K562 (cell line): ENCODE results near the gene ACTR3C. TPM values are rescaled to one million over a fixed set of nuclear protein-coding genes. Genes with fewer than 3 reads are reported as not detected.

Experiments used
- ARNT ChIP-seq, 2 experiments: fragments of 450-650 bp; IDR thresholded peaks; 2 replicates each; pipeline ENCODE4 v1.6.1; 2016; ENCODE audit warnings: mild to moderate bottlenecking in 1 of 2
- BCOR ChIP-seq: fragments of 450-650 bp; IDR thresholded peaks from 2 replicates; pipeline ENCODE4 v1.6.1; 2016
- CHD4 ChIP-seq: fragments of 200-600 bp; sonication (generic); IDR thresholded peaks from 3 replicates; pipeline ENCODE4 v1.6.1; 2012; ENCODE audit warnings: low read depth, mild to moderate bottlenecking, mixed read lengths, low read length, inconsistent platforms; ENCODE audit not compliant: insufficient read depth, insufficient replicate concordance, poor library complexity, severe bottlenecking
- CSDE1 ChIP-seq, 2 experiments: fragments of 450-650 bp; IDR thresholded peaks; 2 replicates each; pipeline ENCODE4 v1.6.1; 2016; ENCODE audit warnings: mild to moderate bottlenecking in 1 of 2
- CTBP1 ChIP-seq: fragments of 450-650 bp; IDR thresholded peaks from 2 replicates; pipeline ENCODE4 v1.6.1; 2016; ENCODE audit warnings: borderline replicate concordance
- ELF2 ChIP-seq: fragments of 250-450 bp; sonication (Bioruptor Pico); IDR thresholded peaks from 2 replicates; pipeline ENCODE4 v1.5.0; 2021; ENCODE audit warnings: mild to moderate bottlenecking
- ETV1 ChIP-seq: fragments of 450-650 bp; conservative IDR thresholded peaks from 2 replicates; pipeline ENCODE4 v1.6.1; 2016; ENCODE audit warnings: missing genetic modification characterization, control low read depth, low read depth, missing compliant biosample characterization
- FOXM1 ChIP-seq, 2 experiments: fragments of 450-650 bp in 1 of 2; sonication (generic) in 1 of 2; formaldehyde crosslinking in 1 of 2; IDR thresholded peaks; 2 replicates each; pipeline versions ENCODE4 v1.6.1 to v1.9.0; 2017 to 2022; ENCODE audit warnings: low read depth in 2 of 2, mild to moderate bottlenecking in 2 of 2, missing genetic modification reagents in 1 of 2, moderate library complexity in 1 of 2
- HES1 ChIP-seq: fragments of 450-650 bp; IDR thresholded peaks from 2 replicates; pipeline ENCODE4 v1.6.1; 2016; ENCODE audit warnings: low read depth, mild to moderate bottlenecking, moderate library complexity
- RBM25 ChIP-seq: fragments of 200-400 bp; formaldehyde crosslinking; IDR thresholded peaks from 2 replicates; pipeline ENCODE4 v1.6.1; 2018; ENCODE audit warnings: low read length, low read depth, moderate library complexity; ENCODE audit not compliant: severe bottlenecking
- RBM34 ChIP-seq: fragments of 200-400 bp; formaldehyde crosslinking; IDR thresholded peaks from 2 replicates; pipeline ENCODE4 v1.6.1; 2018; ENCODE audit warnings: low read length, borderline replicate concordance; ENCODE audit not compliant: insufficient read depth
- SIN3A ChIP-seq, 2 experiments: fragments of 150-350 bp in 1 of 2; IDR thresholded peaks; 2 replicates each; pipeline ENCODE4 v1.6.1; 2011 to 2016; ENCODE audit warnings: borderline replicate concordance in 2 of 2, low read depth in 2 of 2, low read length in 2 of 2, mild to moderate bottlenecking in 2 of 2, moderate library complexity in 2 of 2; ENCODE audit not compliant: control insufficient read depth in 1 of 2
- SMAD4 ChIP-seq: fragments of 250-450 bp; sonication (Bioruptor Pico); conservative IDR thresholded peaks from 2 replicates; pipeline ENCODE4 v1.8.0; 2021; ENCODE audit warnings: inconsistent platforms, mild to moderate bottlenecking, moderate library complexity
- SRF ChIP-seq, 2 experiments: fragments of 250-450, 450-650 bp in 1 of 2; sonication (Bioruptor Pico) in 1 of 2; sonication (generic) in 1 of 2; formaldehyde crosslinking; IDR thresholded peaks; 2 replicates each; pipeline versions ENCODE4 v1.5.0 to v1.5.1; 2020 to 2022; ENCODE audit warnings: mild to moderate bottlenecking in 1 of 2, missing genetic modification reagents in 1 of 2
- TGIF2 ChIP-seq: sonication (generic); formaldehyde crosslinking; IDR thresholded peaks from 2 replicates; pipeline ENCODE4 v1.8.1; 2022; ENCODE audit warnings: mild to moderate bottlenecking, missing genetic modification reagents, moderate library complexity
- TSHZ1 ChIP-seq: fragments of 250-450 bp; sonication (Bioruptor Pico); IDR thresholded peaks from 2 replicates; pipeline ENCODE4 v1.4.0; 2020; ENCODE audit warnings: mild to moderate bottlenecking, moderate library complexity
- YBX1 ChIP-seq: fragments of 450-650 bp; IDR thresholded peaks from 2 replicates; pipeline ENCODE4 v1.7.1; 2016; ENCODE audit warnings: mild to moderate bottlenecking
- ZNF143 ChIP-seq: sonication (generic); formaldehyde crosslinking; IDR thresholded peaks from 2 replicates; pipeline ENCODE4 v1.9.0; 2022; ENCODE audit warnings: mild to moderate bottlenecking, missing genetic modification reagents
- ZNF224 ChIP-seq: sonication (generic); formaldehyde crosslinking; IDR thresholded peaks from 2 replicates; pipeline ENCODE4 v1.8.0; 2022; ENCODE audit warnings: mild to moderate bottlenecking, missing genetic modification reagents
- ZNF311 ChIP-seq: fragments of 250-450 bp; sonication (Bioruptor Pico); IDR thresholded peaks from 2 replicates; pipeline ENCODE4 v1.4.0; 2020; ENCODE audit warnings: mild to moderate bottlenecking, moderate library complexity
- ZNF395 ChIP-seq: fragments of 200-800 bp; sonication (Bioruptor generic); IDR thresholded peaks from 2 replicates; pipeline ENCODE4 v1.6.1; 2017; ENCODE audit warnings: missing genetic modification characterization, missing compliant biosample characterization
- ZNF584 ChIP-seq: fragments of 200-800 bp; sonication (Bioruptor generic); IDR thresholded peaks from 2 replicates; pipeline ENCODE4 v1.6.1; 2016; ENCODE audit warnings: low read depth, mild to moderate bottlenecking, missing genetic modification characterization, missing compliant biosample characterization
- polyA plus RNA-seq, 8 experiments: library from polyadenylated mRNA; depleted of rRNA in 4 of 8; stranded (reverse) in 5 of 8; unstranded in 3 of 8; fragments of >200 nt; fragmentation: Nextera tagmentation in 2 of 8; fragmentation: Illumina TruSeq in 1 of 8; extraction: Ambion mirVana in 2 of 8; extraction: Trizol in 1 of 8; gene quantifications; 2 replicates each; pipeline versions ENCODE4 v1.2.1 to v1.2.3, GENCODE V29; 2011 to 2014; ENCODE audit warnings: inconsistent platforms in 1 of 8, missing spikeins in 1 of 8
- total RNA-seq, 7 experiments: library from RNA; depleted of rRNA in 6 of 7; stranded (reverse); fragments of >200 nt in 6 of 7; fragmentation: Illumina TruSeq in 2 of 7; extraction: Trizol in 2 of 7; gene quantifications; 2 replicates each; pipeline versions ENCODE4 v1.2.1 to v1.2.3, GENCODE V29; 2011 to 2021; ENCODE audit warnings: low replicate concordance in 1 of 7

ACTR3C gene
- total and polyA plus RNA-seq, 9 of the 15 experiments (the other 6 are each of a cell fraction or from before 2014, with no cell fraction given): 9.0 to 35.4 (median 13.3) TPM

GRCh38 chr7:150322114-150322832 lies 1.1 kb downstream of the ACTR3C start (continued):
- TF ChIP-seq TSHZ1: peak; percentile 83
- TF ChIP-seq ZNF143 (CRISPR knock-in tag): no peak
- TF ChIP-seq CTBP1: peak; percentile 7; the same call in 1 of the 2 replicates
- peak; percentile 70 for TF ChIP-seq ELF2 (CRISPR knock-in tag)
- TF ChIP-seq BCOR: no peak
- TF ChIP-seq CSDE1 (IDR thresholded peaks at IDR 0.05): 0 out of 4 replicates have a peak, but pooled peaks of 1 of the 2 experiments have one; percentile 75
- no peak for TF ChIP-seq FOXM1 (IDR thresholded peaks at IDR 0.05; ENCODE audit: low read depth)
- no peak for TF ChIP-seq FOXM1 (CRISPR knock-in tag; IDR thresholded peaks at IDR 0.05; ENCODE audit: low read depth)
- peak; percentile 90 for TF ChIP-seq ZNF311 (CRISPR knock-in tag)
- TF ChIP-seq ETV1 (tag): peak; percentile 50; the same call in 1 of the 2 replicates
- no peak for TF ChIP-seq ZNF224
- no peak for TF ChIP-seq RBM25
- TF ChIP-seq SMAD4 (CRISPR knock-in tag): peak; percentile 93
- no peak for TF ChIP-seq YBX1
- TF ChIP-seq ARNT (IDR thresholded peaks at IDR 0.05): peak in 1 of 2 experiments; percentile 85; a peak in 2 of 4 replicates
- no peak for TF ChIP-seq RBM34
- TF ChIP-seq HES1: no peak
- peak in 1 of 2 experiments; percentile 97; a peak in 2 of 4 replicates for TF ChIP-seq SRF (CRISPR knock-in tag; IDR thresholded peaks at IDR 0.05)
- TF ChIP-seq CHD4: no peak
- peak; percentile 17; the same call in 1 of the 2 replicates for TF ChIP-seq ZNF584 (CRISPR knock-in tag)
- peak; percentile 53; the same call in 1 of the 2 replicates for TF ChIP-seq ZNF395 (CRISPR knock-in tag)
- TF ChIP-seq SIN3A (IDR thresholded peaks at IDR 0.05; ENCODE audit: borderline replicate concordance in 2 of 2, control insufficient read depth in 1 of 2, low read depth in 2 of 2, low read length in 2 of 2): peak in 1 of 2 experiments; percentile 28; a peak in 1 of 4 replicates
- no peak for TF ChIP-seq TGIF2 (CRISPR knock-in tag)
